NCI-H345 treated with DMSO at 0.1 percent for 48 hours (cell line): ENCODE data around the gene SLCO3A1.
"Not testable (repeated sequence)": the region's sequence is repeated elsewhere in the genome, so short reads cannot be mapped to it uniquely, and the experiment has no call there.

Source experiments
- DNase-seq: peaks from one replicate; lab custom pipeline; 2025; ENCODE audit not compliant: unreplicated experiment; lab: John Stamatoyannopoulos, UW

Gene SLCO3A1

GRCh38 chr15:92061511-92062195, 208.1 kb downstream of the SLCO3A1 start:
- DNase-seq = no peak

- DNase-seq = no peak
These were observed 209.0 kb downstream of the SLCO3A1 start for GRCh38 chr15:92062505-92062904.

- no peak for DNase-seq
These were observed 214.6 kb downstream of the SLCO3A1 start for GRCh38 chr15:92068121-92068520.

- DNase-seq = no peak
These were observed 216.1 kb downstream of the SLCO3A1 start for GRCh38 chr15:92069308-92070250.

GRCh38 chr15:92070251-92070650, 216.7 kb downstream of the SLCO3A1 start:
- DNase-seq = not testable (repeated sequence)

GRCh38 chr15:92071045-92071634, 217.6 kb downstream of the SLCO3A1 start:
- DNase-seq = no peak

- no peak for DNase-seq
These were observed 219.7 kb downstream of the SLCO3A1 start for GRCh38 chr15:92073044-92073785.

- no peak for DNase-seq
These were observed 220.6 kb downstream of the SLCO3A1 start for GRCh38 chr15:92074101-92074500.

GRCh38 chr15:92074646-92075045, 221.1 kb downstream of the SLCO3A1 start:
- DNase-seq = no peak

GRCh38 chr15:92075764-92076163, 222.3 kb downstream of the SLCO3A1 start:
- DNase-seq = no peak

GRCh38 chr15:92076541-92076940, 223.0 kb downstream of the SLCO3A1 start:
- no peak for DNase-seq

GRCh38 chr15:92077353-92078085, 224.0 kb downstream of the SLCO3A1 start:
- peak; percentile 3 for DNase-seq

GRCh38 chr15:92078270-92078669, 224.8 kb downstream of the SLCO3A1 start:
- DNase-seq = no peak

- no peak for DNase-seq
These were observed 225.5 kb downstream of the SLCO3A1 start for GRCh38 chr15:92079047-92079446.

- DNase-seq = no peak
These were observed 226.2 kb downstream of the SLCO3A1 start for GRCh38 chr15:92079647-92080255.

GRCh38 chr15:92082006-92082843, 228.7 kb downstream of the SLCO3A1 start:
- peak; percentile 14 for DNase-seq

- no peak for DNase-seq
These were observed 229.7 kb downstream of the SLCO3A1 start for GRCh38 chr15:92083190-92083589.

GRCh38 chr15:92087211-92087610, 233.7 kb downstream of the SLCO3A1 start:
- DNase-seq = no peak

GRCh38 chr15:92091155-92091734, 237.7 kb downstream of the SLCO3A1 start:
- DNase-seq = peak; percentile 45
